Endothelial cell (in vitro differentiated cells): ENCODE data around the gene ITPR2. TPM values are rescaled to one million over a fixed set of nuclear protein-coding genes. Genes with fewer than 3 reads are reported as not detected.
"Not testable (repeated sequence)": the region's sequence is repeated elsewhere in the genome, so short reads cannot be mapped to it uniquely, and the experiment has no call there.

Experiments used
- DNase-seq: peaks from one replicate; pipeline ENCODE4 v3.0.0; 2021; ENCODE audit warnings: low spot score
- H3K27ac Mint-ChIP-seq: one replicate; pipeline ENCODE4 v1.8.0; 2021; ENCODE audit warnings: mixed read lengths, inconsistent platforms; ENCODE audit not compliant: unreplicated experiment
- H3K27me3 Mint-ChIP-seq: one replicate; pipeline ENCODE4 v1.8.0; 2021; ENCODE audit warnings: mild to moderate bottlenecking, moderate library complexity, mixed read lengths, inconsistent platforms; ENCODE audit not compliant: unreplicated experiment
- H3K36me3 Mint-ChIP-seq: one replicate; pipeline ENCODE4 v1.8.0; 2021; ENCODE audit warnings: mild to moderate bottlenecking, low read depth, mixed read lengths, inconsistent platforms; ENCODE audit not compliant: unreplicated experiment
- H3K4me1 Mint-ChIP-seq: one replicate; pipeline ENCODE4 v1.8.0; 2021; ENCODE audit warnings: mild to moderate bottlenecking, mixed read lengths, inconsistent platforms; ENCODE audit not compliant: unreplicated experiment
- H3K4me3 Mint-ChIP-seq: one replicate; pipeline ENCODE4 v1.8.0; 2021; ENCODE audit warnings: mild to moderate bottlenecking, mixed read lengths, inconsistent platforms; ENCODE audit not compliant: unreplicated experiment
- H3K9me3 Mint-ChIP-seq: one replicate; pipeline ENCODE4 v1.8.0; 2021; ENCODE audit warnings: mixed read lengths, inconsistent platforms; ENCODE audit not compliant: unreplicated experiment
- CTCF ChIP-seq: fragments of 200-600 bp; sonication (generic); IDR thresholded peaks from one replicate; pipeline ENCODE4 v1.5.0; 2021; ENCODE audit warnings: antibody characterized with exemption; ENCODE audit not compliant: unreplicated experiment
- total RNA-seq: library from RNA; stranded (reverse); fragmentation: NEBNext Ultra II Directional; extraction: Animal tissue kit (Norgen Biotek cat#: 25700); gene quantifications from one replicate; pipeline ENCODE4 v1.2.1, GENCODE V29; 2021; ENCODE audit not compliant: unreplicated experiment

The ITPR2 gene
- total RNA-seq, 1 donor from 2014 or later = 33.8 TPM

- H3K27me3 Mint-ChIP-seq = peaks cover 2% of the 10 kb centered on the region
- DNase-seq = no peak
- TF ChIP-seq CTCF = peak; percentile 58
- H3K9me3 Mint-ChIP-seq = peaks cover 6% of the 10 kb centered on the region
- H3K4me3 Mint-ChIP-seq = no peak overlapping the region
- H3K36me3 Mint-ChIP-seq = peaks cover 28% of the 10 kb centered on the region
- peaks cover 9% of the 10 kb centered on the region for H3K4me1 Mint-ChIP-seq
- no peak overlapping the region for H3K27ac Mint-ChIP-seq
These were observed 308.0 kb downstream of the ITPR2 start for GRCh38 chr12:26524862-26525465.

GRCh38 chr12:26523708-26524150 is 309.3 kb downstream of the ITPR2 start:
- TF ChIP-seq CTCF = no peak
- peaks cover 6% of the 10 kb centered on the region for H3K9me3 Mint-ChIP-seq
- no peak for DNase-seq

GRCh38 chr12:26520869-26521268 is 312.1 kb downstream of the ITPR2 start:
- Mint-ChIP-seq H3K27ac (peak overlapping the region; percentile 70), H3K27me3 (no peaks in the 10 kb centered on the region), H3K9me3 (peaks cover 6% of the 10 kb centered on the region), H3K36me3 (peaks cover 39% of the 10 kb centered on the region), H3K4me1 (peaks cover 10% of the 10 kb centered on the region), H3K4me3 (no peak overlapping the region)
- no peak for TF ChIP-seq CTCF
- DNase-seq = no peak

More at GRCh38 chr12:26523708-26524150, 309.3 kb downstream of the ITPR2 start:
- Mint-ChIP-seq H3K27me3 (peaks cover under 1% of the 10 kb centered on the region), H3K4me1 (peaks cover 10% of the 10 kb centered on the region), H3K4me3 (no peak overlapping the region), H3K27ac (no peak overlapping the region), H3K36me3 (peaks cover 33% of the 10 kb centered on the region)

- H3K27me3 Mint-ChIP-seq = no peaks in the 10 kb centered on the region
- H3K36me3 Mint-ChIP-seq = peaks cover 31% of the 10 kb centered on the region
- H3K4me3 Mint-ChIP-seq = no peak overlapping the region
- DNase-seq = peak; percentile 9
- no peaks in the 10 kb centered on the region for H3K9me3 Mint-ChIP-seq
- no peak for TF ChIP-seq CTCF
- H3K27ac Mint-ChIP-seq = peak overlapping the region; percentile 70
- H3K4me1 Mint-ChIP-seq = peaks cover 10% of the 10 kb centered on the region
These were observed 312.9 kb downstream of the ITPR2 start for GRCh38 chr12:26520109-26520508.

- TF ChIP-seq CTCF = no peak
- Mint-ChIP-seq H3K36me3 (peaks cover 28% of the 10 kb centered on the region), H3K27ac (no peak overlapping the region), H3K27me3 (no peaks in the 10 kb centered on the region), H3K4me1 (peaks cover 10% of the 10 kb centered on the region), H3K9me3 (no peaks in the 10 kb centered on the region), H3K4me3 (no peak overlapping the region)
- no peak for DNase-seq
These were observed 313.5 kb downstream of the ITPR2 start for GRCh38 chr12:26519462-26519861.

GRCh38 chr12:26517320-26517719 is 315.7 kb downstream of the ITPR2 start:
- peaks cover 15% of the 10 kb centered on the region for H3K4me1 Mint-ChIP-seq
- H3K4me3 Mint-ChIP-seq, DNase-seq, H3K27me3 Mint-ChIP-seq, H3K9me3 Mint-ChIP-seq: not testable (repeated sequence)
- H3K36me3 Mint-ChIP-seq = peaks cover 20% of the 10 kb centered on the region
- peak overlapping the region; percentile 18 for H3K27ac Mint-ChIP-seq
